Measurements from ENCODE around the gene WDR74.
"Not testable (repeated sequence)": the region's sequence is repeated elsewhere in the genome, so short reads cannot be mapped to it uniquely, and the experiment has no call there.

Gene WDR74

GRCh38 chr11:62854013-62854824 is 14.8 kb upstream of the WDR74 start:
- H3K36me3 Mint-ChIP-seq (ENCODE audit: low read depth): peaks cover 56% of the 10 kb centered on the region
- H3K4me3 Mint-ChIP-seq: peak overlapping the region; percentile 99
- H3K27me3 Mint-ChIP-seq (ENCODE audit: low read depth): no peaks in the 10 kb centered on the region
- peaks cover 47% of the 10 kb centered on the region for H3K4me1 Mint-ChIP-seq (ENCODE audit: low read depth)
- no peaks in the 10 kb centered on the region for H3K9me3 Mint-ChIP-seq
- H3K27ac Mint-ChIP-seq: peak overlapping the region; percentile 99
- no peak for DNase-seq (ENCODE audit: low spot score)

GRCh38 chr11:62853279-62853965 is 14.0 kb upstream of the WDR74 start:
- Mint-ChIP-seq H3K36me3 (ENCODE audit: low read depth) (peaks cover 58% of the 10 kb centered on the region), H3K27me3 (ENCODE audit: low read depth) (no peaks in the 10 kb centered on the region), H3K27ac (peak overlapping the region; percentile 99), H3K4me3 (peak overlapping the region; percentile 99), H3K4me1 (ENCODE audit: low read depth) (peaks cover 46% of the 10 kb centered on the region), H3K9me3 (no peaks in the 10 kb centered on the region)
- DNase-seq (ENCODE audit: low spot score): no peak

GRCh38 chr11:62852523-62853188 is 13.3 kb upstream of the WDR74 start:
- H3K36me3 Mint-ChIP-seq (ENCODE audit: low read depth): peaks cover 55% of the 10 kb centered on the region
- H3K4me1 Mint-ChIP-seq (ENCODE audit: low read depth): peaks cover 39% of the 10 kb centered on the region
- no peak for DNase-seq (ENCODE audit: low spot score)
- no peaks in the 10 kb centered on the region for H3K27me3 Mint-ChIP-seq (ENCODE audit: low read depth)
- peak overlapping the region; percentile 99 for H3K4me3 Mint-ChIP-seq
- H3K27ac Mint-ChIP-seq: peak overlapping the region; percentile 99
- H3K9me3 Mint-ChIP-seq: no peaks in the 10 kb centered on the region

GRCh38 chr11:62851807-62852522 is 12.6 kb upstream of the WDR74 start:
- H3K27ac Mint-ChIP-seq: peak overlapping the region; percentile 22
- peaks cover 35% of the 10 kb centered on the region for H3K4me1 Mint-ChIP-seq (ENCODE audit: low read depth)
- H3K9me3 Mint-ChIP-seq: no peaks in the 10 kb centered on the region
- H3K4me3 Mint-ChIP-seq: peak overlapping the region; percentile 33
- H3K36me3 Mint-ChIP-seq (ENCODE audit: low read depth): peaks cover 53% of the 10 kb centered on the region
- no peaks in the 10 kb centered on the region for H3K27me3 Mint-ChIP-seq (ENCODE audit: low read depth)
- DNase-seq (ENCODE audit: low spot score): no peak

DNA sequence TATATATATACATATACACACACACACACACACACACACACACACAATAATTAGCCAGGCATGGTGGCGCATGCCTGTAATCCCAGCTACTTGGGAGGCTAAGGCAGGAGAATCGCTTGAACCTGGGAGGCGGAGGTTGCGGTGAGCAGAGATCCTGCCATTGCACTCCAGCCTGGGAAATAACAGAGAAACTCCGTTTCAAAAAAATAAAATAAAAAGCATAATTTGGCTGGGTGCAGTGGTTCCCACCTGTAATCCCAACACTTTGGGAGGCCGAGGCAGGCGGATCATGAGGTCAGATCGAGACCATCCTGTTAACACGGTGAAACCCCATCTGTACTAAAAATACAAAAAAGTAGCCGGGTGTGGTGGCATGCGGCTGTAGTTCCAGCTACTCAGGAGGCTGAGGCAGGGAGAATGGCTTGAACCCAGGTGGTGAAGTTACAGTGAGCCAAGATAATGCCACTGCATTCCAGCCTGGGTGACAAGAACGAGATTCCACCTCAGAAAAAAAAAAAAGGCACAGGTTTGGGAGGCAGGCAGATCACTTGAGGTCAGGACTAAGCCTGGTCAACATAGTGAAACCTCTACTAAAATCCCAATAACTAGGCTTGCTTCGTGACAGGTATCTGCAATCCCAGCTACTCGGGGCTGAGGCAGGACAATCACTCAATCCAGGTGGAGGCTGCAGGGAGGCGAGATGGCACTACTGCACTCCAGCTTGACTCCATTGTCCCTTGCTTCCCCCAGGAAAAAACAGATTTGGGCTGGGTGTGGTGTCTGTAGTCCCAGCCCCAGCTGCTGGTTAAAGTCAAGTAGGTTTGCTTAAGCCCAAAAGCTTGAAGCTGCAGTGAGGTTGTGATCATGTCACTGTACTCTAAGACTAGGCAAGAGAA is 11.8 kb upstream of the WDR74 start:
- Mint-ChIP-seq H3K4me1 (ENCODE audit: low read depth) (peaks cover 35% of the 10 kb centered on the region), H3K27ac (no peak overlapping the region), H3K27me3 (ENCODE audit: low read depth) (no peaks in the 10 kb centered on the region), H3K36me3 (ENCODE audit: low read depth) (peaks cover 53% of the 10 kb centered on the region), H3K9me3 (no peaks in the 10 kb centered on the region), H3K4me3 (peak overlapping the region; percentile 33)
- DNase-seq (ENCODE audit: low spot score): no peak

DNA sequence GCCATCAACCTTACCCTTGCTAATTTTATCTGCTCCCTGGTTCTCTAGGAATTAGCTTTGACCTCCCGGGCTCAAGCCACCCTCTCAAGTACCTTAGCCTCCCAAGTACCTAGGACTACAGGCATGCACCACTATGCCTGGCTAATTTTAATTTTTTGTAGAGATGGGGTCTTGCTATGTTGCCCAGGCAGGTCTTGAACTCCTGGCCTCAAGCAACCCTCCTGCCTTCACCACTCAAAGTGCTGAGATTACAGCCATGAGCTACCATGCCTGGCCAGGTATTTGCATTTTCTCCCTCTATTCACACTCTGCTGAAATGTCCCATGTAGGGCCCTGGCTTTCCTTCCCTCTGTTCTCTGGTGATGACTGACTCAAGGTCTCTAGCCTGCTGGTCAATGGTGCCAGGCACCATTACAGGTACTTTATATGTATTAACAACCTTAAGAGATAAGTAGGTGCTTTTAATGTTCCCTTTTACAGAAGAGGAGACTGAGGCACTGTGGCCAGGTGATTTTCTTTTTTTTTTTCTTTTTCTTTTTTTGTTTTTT is 8.5 kb upstream of the WDR74 start:
- Mint-ChIP-seq H3K27ac (no peak overlapping the region), H3K9me3 (no peaks in the 10 kb centered on the region)

GRCh38 chr11:62846177-62846576 is 6.8 kb upstream of the WDR74 start:
- H3K4me3 Mint-ChIP-seq: no peak overlapping the region
- no peaks in the 10 kb centered on the region for H3K9me3 Mint-ChIP-seq
- H3K27ac Mint-ChIP-seq: no peak overlapping the region
- H3K4me1 Mint-ChIP-seq (ENCODE audit: low read depth): peaks cover 5% of the 10 kb centered on the region
- peaks cover 4% of the 10 kb centered on the region for H3K36me3 Mint-ChIP-seq (ENCODE audit: low read depth)
- H3K27me3 Mint-ChIP-seq (ENCODE audit: low read depth): no peaks in the 10 kb centered on the region
- DNase-seq (ENCODE audit: low spot score): no peak

More for the DNA sequence above, 8.5 kb upstream of the WDR74 start:
- Mint-ChIP-seq H3K27me3 (ENCODE audit: low read depth) (no peaks in the 10 kb centered on the region), H3K4me1 (ENCODE audit: low read depth) (peaks cover 14% of the 10 kb centered on the region), H3K36me3 (ENCODE audit: low read depth) (peaks cover 21% of the 10 kb centered on the region), H3K4me3 (no peak overlapping the region)
- no peak for DNase-seq (ENCODE audit: low spot score)

DNA sequence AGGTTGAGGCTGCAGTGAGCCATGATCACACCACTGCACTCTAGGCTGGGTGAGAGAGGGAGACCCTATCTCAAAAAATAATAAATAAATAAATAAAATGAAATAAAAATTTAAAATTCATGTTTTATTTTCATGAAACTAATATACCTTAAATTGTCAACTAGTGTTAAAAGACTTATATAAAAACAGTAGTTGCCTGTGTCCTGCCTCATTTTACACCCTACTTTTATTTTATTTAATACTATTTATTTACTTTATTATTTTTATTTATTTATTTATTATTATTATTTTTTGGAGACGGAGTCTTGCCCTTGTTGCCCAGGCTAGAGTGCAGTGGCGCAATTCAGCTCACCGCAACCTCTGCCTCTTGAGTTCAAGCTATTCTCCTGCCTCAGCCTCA is 4.8 kb upstream of the WDR74 start:
- no peak overlapping the region for H3K27ac Mint-ChIP-seq
- H3K9me3 Mint-ChIP-seq: no peaks in the 10 kb centered on the region
- peaks cover 5% of the 10 kb centered on the region for H3K36me3 Mint-ChIP-seq (ENCODE audit: low read depth)
- peaks cover 16% of the 10 kb centered on the region for H3K4me1 Mint-ChIP-seq (ENCODE audit: low read depth)
- no peaks in the 10 kb centered on the region for H3K27me3 Mint-ChIP-seq (ENCODE audit: low read depth)
- no peak for DNase-seq (ENCODE audit: low spot score)
- no peak overlapping the region for H3K4me3 Mint-ChIP-seq

- peaks cover 7% of the 10 kb centered on the region for H3K36me3 Mint-ChIP-seq (ENCODE audit: low read depth)
- H3K27me3 Mint-ChIP-seq (ENCODE audit: low read depth): no peaks in the 10 kb centered on the region
- H3K27ac Mint-ChIP-seq: peak overlapping the region; percentile 44
- no peak for DNase-seq (ENCODE audit: low spot score)
- H3K4me3 Mint-ChIP-seq: no peak overlapping the region
- no peaks in the 10 kb centered on the region for H3K9me3 Mint-ChIP-seq
- peaks cover 17% of the 10 kb centered on the region for H3K4me1 Mint-ChIP-seq (ENCODE audit: low read depth)
Observed at GRCh38 chr11:62843466-62843865, 4.1 kb upstream of the WDR74 start.

- DNase-seq (ENCODE audit: low spot score); H3K27me3 Mint-ChIP-seq (ENCODE audit: low read depth); H3K9me3 Mint-ChIP-seq; H3K4me3 Mint-ChIP-seq; H3K27ac Mint-ChIP-seq; H3K36me3 Mint-ChIP-seq (ENCODE audit: low read depth): not testable (repeated sequence)
- peaks cover 16% of the 10 kb centered on the region for H3K4me1 Mint-ChIP-seq (ENCODE audit: low read depth)
Observed at GRCh38 chr11:62842891-62843290, 3.5 kb upstream of the WDR74 start.

- Mint-ChIP-seq H3K36me3 (ENCODE audit: low read depth) (peaks cover 12% of the 10 kb centered on the region), H3K4me1 (ENCODE audit: low read depth) (peaks cover 21% of the 10 kb centered on the region), H3K4me3 (no peak overlapping the region), H3K9me3 (no peaks in the 10 kb centered on the region), H3K27ac (no peak overlapping the region), H3K27me3 (ENCODE audit: low read depth) (no peaks in the 10 kb centered on the region)
- DNase-seq (ENCODE audit: low spot score): peak; percentile 60
Observed at GRCh38 chr11:62842171-62842741, 2.9 kb upstream of the WDR74 start.

GRCh38 chr11:62841361-62842170 is 2.2 kb upstream of the WDR74 start:
- Mint-ChIP-seq H3K27ac (no peak overlapping the region), H3K9me3 (no peaks in the 10 kb centered on the region), H3K27me3 (ENCODE audit: low read depth) (no peaks in the 10 kb centered on the region), H3K36me3 (ENCODE audit: low read depth) (peaks cover 13% of the 10 kb centered on the region), H3K4me1 (ENCODE audit: low read depth) (peaks cover 21% of the 10 kb centered on the region), H3K4me3 (no peak overlapping the region)
- DNase-seq (ENCODE audit: low spot score): peak; percentile 82

Data from T-helper 2 cell treated with Interferon-gamma antibody and Interleukin-4, amounts not matched to agents 5 μg/mL and 100 μg/mL, for 36 hours (primary cell).